ENCODE data around the gene CDH13. TPM values are rescaled to one million over a fixed set of nuclear protein-coding genes. Genes with fewer than 3 reads are reported as not detected.

CDH13 gene
- total RNA-seq, 1 donor from 2014 or later = 46.4 TPM

- H3K27me3 Mint-ChIP-seq = peaks cover 9% of the 10 kb centered on the region
- no peak for DNase-seq (ENCODE audit: extremely low spot score, unreplicated experiment)
- no peak for TF ChIP-seq CTCF (conservative IDR thresholded peaks at IDR 0.05)
- H3K4me1 Mint-ChIP-seq (ENCODE audit: unreplicated experiment) = peaks cover 20% of the 10 kb centered on the region
- H3K27ac Mint-ChIP-seq = no peak overlapping the region
- H3K4me3 Mint-ChIP-seq = no peak overlapping the region
- H3K9me3 Mint-ChIP-seq = no peaks in the 10 kb centered on the region
- H3K36me3 Mint-ChIP-seq = no peaks in the 10 kb centered on the region
These were observed 31.0 kb downstream of the CDH13 start for GRCh38 chr16:82657786-82658185.

GRCh38 chr16:82658796-82659195, 32.0 kb downstream of the CDH13 start:
- peaks cover 14% of the 10 kb centered on the region for H3K4me1 Mint-ChIP-seq (ENCODE audit: unreplicated experiment)
- no peak for TF ChIP-seq CTCF (conservative IDR thresholded peaks at IDR 0.05)
- H3K4me3 Mint-ChIP-seq = no peak overlapping the region
- no peaks in the 10 kb centered on the region for H3K36me3 Mint-ChIP-seq
- H3K9me3 Mint-ChIP-seq = no peaks in the 10 kb centered on the region
- peaks cover 7% of the 10 kb centered on the region for H3K27me3 Mint-ChIP-seq
- no peak overlapping the region for H3K27ac Mint-ChIP-seq
- no peak for DNase-seq (ENCODE audit: extremely low spot score, unreplicated experiment)

- Mint-ChIP-seq H3K27me3 (peaks cover 6% of the 10 kb centered on the region), H3K36me3 (no peaks in the 10 kb centered on the region), H3K9me3 (no peaks in the 10 kb centered on the region), H3K27ac (no peak overlapping the region), H3K4me1 (ENCODE audit: unreplicated experiment) (peaks cover 7% of the 10 kb centered on the region), H3K4me3 (no peak overlapping the region)
- no peak for DNase-seq (ENCODE audit: extremely low spot score, unreplicated experiment)
- no peak for TF ChIP-seq CTCF (conservative IDR thresholded peaks at IDR 0.05)
These were observed 33.4 kb downstream of the CDH13 start for GRCh38 chr16:82660075-82660645.

GRCh38 chr16:82660966-82661365, 34.2 kb downstream of the CDH13 start:
- no peak overlapping the region for H3K27ac Mint-ChIP-seq
- H3K27me3 Mint-ChIP-seq = peaks cover 6% of the 10 kb centered on the region
- no peak for TF ChIP-seq CTCF (conservative IDR thresholded peaks at IDR 0.05)
- no peak overlapping the region for H3K4me3 Mint-ChIP-seq
- H3K36me3 Mint-ChIP-seq = no peaks in the 10 kb centered on the region
- no peak for DNase-seq (ENCODE audit: extremely low spot score, unreplicated experiment)
- H3K9me3 Mint-ChIP-seq = no peaks in the 10 kb centered on the region
- H3K4me1 Mint-ChIP-seq (ENCODE audit: unreplicated experiment) = peaks cover 4% of the 10 kb centered on the region

GRCh38 chr16:82664181-82664580, 37.4 kb downstream of the CDH13 start:
- H3K36me3 Mint-ChIP-seq = no peaks in the 10 kb centered on the region
- H3K27me3 Mint-ChIP-seq = peaks cover 6% of the 10 kb centered on the region

More at GRCh38 chr16:82664181-82664580, 37.4 kb downstream of the CDH13 start:
- Mint-ChIP-seq H3K4me3 (no peak overlapping the region), H3K27ac (no peak overlapping the region), H3K4me1 (ENCODE audit: unreplicated experiment) (peaks cover 4% of the 10 kb centered on the region), H3K9me3 (no peaks in the 10 kb centered on the region)
- DNase-seq (ENCODE audit: extremely low spot score, unreplicated experiment) = no peak
- TF ChIP-seq CTCF (conservative IDR thresholded peaks at IDR 0.05) = no peak
